IPS-18c (cell line): ENCODE results near the gene CHRNB4.

Experiments
- H3K4me3 ChIP-seq: 2 replicates; pipeline ENCODE4 v1.7.0; 2013; ENCODE audit warnings: low read depth, mild to moderate bottlenecking, low read length, moderate library complexity; ENCODE audit not compliant: insufficient read depth
- H3K9me3 ChIP-seq: one replicate; pipeline ENCODE4 v1.6.1; 2013; ENCODE audit warnings: mild to moderate bottlenecking, low read length, moderate library complexity; ENCODE audit not compliant: control insufficient read depth, insufficient read depth

The CHRNB4 gene

GRCh38 chr15:78605680-78606079 lies 35.3 kb downstream of the CHRNB4 start:
- Histone ChIP-seq H3K4me3 (no peak overlapping the region), H3K9me3 (peaks cover 4% of the 10 kb centered on the region)

DNA sequence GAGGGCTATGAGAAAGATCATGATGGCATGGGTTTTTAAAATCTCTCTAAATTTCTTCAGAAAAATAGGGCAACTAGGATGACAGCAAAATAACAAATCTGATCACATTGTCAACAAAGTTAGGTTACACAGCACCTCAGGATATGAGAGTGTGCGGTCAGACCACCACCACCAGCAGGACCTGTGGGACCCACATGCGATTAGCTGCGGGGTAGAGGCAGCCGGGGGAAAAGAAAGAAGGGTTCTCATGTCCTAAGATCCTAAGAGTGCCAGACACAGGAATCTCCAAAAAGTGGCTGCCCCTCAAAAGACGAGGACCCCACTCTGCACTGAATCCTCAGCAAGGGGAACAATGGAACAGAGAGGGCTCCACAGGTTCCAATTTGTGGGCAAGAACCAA lies 35.8 kb downstream of the CHRNB4 start:
- no peak overlapping the region for H3K4me3 ChIP-seq
- peaks cover 4% of the 10 kb centered on the region for H3K9me3 ChIP-seq

DNA sequence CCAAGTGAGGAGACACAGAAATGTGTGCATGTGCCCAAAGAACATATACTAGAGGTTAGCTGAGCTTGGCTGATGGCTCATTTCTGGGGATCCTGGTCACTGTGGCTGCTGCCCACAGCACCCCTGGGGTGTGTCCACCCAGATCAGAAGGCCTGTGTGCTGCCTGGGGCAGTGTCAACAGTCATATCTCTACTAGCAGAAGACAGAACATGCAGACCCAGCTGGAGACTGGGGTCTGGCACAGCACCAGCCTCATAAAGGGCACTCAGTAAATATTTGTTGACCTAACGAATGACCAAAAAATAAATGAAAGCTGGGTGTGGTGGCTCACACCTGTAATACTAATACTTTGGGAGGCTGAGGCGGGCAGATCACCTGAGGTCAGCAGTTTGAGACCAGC lies 36.6 kb downstream of the CHRNB4 start:
- Histone ChIP-seq H3K9me3 (peaks cover 2% of the 10 kb centered on the region), H3K4me3 (no peak overlapping the region)

GRCh38 chr15:78603467-78603866 lies 37.5 kb downstream of the CHRNB4 start:
- H3K4me3 ChIP-seq: no peak overlapping the region
- H3K9me3 ChIP-seq: peaks cover 2% of the 10 kb centered on the region

- H3K9me3 ChIP-seq: no peaks in the 10 kb centered on the region
These were observed 41.8 kb downstream of the CHRNB4 start for GRCh38 chr15:78599189-78599588.

DNA sequence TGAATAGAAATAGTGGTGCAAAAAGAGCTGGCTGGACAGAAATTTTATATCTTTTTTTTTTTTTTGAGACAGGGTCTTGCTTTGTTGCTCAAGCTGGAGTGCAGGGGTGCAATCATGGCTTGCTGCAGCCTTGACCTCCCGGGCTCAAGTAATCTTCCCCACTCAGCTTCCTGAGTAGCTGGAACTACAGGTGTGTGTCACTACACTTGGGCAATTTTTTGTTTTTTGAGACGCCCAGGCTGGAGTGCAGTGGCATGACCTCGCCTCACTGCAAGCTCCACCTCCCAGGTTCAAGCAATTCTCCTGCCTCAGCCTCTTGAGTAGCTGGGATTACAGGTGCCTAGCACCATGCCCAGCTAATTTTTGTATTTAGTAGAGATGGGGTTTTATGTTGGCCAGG lies 42.7 kb downstream of the CHRNB4 start:
- H3K4me3 ChIP-seq: no peak overlapping the region

More at GRCh38 chr15:78599189-78599588, 41.8 kb downstream of the CHRNB4 start:
- no peak overlapping the region for H3K4me3 ChIP-seq

GRCh38 chr15:78597583-78597982 lies 43.4 kb downstream of the CHRNB4 start:
- H3K9me3 ChIP-seq: no peaks in the 10 kb centered on the region
- no peak overlapping the region for H3K4me3 ChIP-seq

More for the DNA sequence above, 42.7 kb downstream of the CHRNB4 start:
- no peaks in the 10 kb centered on the region for H3K9me3 ChIP-seq

GRCh38 chr15:78574944-78575343 lies 66.1 kb downstream of the CHRNB4 start:
- no peak overlapping the region for H3K4me3 ChIP-seq
- H3K9me3 ChIP-seq: no peaks in the 10 kb centered on the region
